ENCODE data around the gene SGTA. TPM values are rescaled to one million over a fixed set of nuclear protein-coding genes. Genes with fewer than 3 reads are reported as not detected.

SGTA gene
- total and polyA plus RNA-seq, 2 of the 8 experiments (the other 6 are each of a cell fraction or from before 2014, with no cell fraction given), result 86.8 to 130 TPM

DNA sequence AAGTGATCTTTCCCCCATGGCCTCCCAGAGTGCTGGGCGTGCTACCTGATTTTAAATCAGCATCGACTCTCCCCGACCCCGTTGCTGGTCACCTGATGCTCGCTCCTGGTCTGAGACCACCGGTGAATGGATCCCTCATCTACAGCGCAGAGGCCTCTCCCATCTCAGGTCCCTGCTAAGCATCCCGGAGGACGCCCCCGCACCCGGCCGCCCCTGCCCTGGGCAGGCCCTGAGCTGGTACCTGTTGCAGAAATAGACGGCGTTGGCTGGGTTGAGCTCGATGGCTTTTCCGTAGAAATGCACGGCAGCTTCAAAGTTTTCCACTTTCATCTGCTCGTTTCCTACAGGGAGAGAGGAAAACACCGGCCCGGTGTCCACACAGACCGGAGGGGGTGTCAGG is 18.1 kb downstream of the SGTA start:
- H4K20me1 ChIP-seq (replicated peaks in 1 of 2; ENCODE audit: control insufficient read depth in 1 of 2, insufficient read depth in 2 of 2, low read length in 2 of 2), result peaks cover 11 to 15% of the 10 kb centered on the region in 2 experiments
- no peak overlapping the region for H2BK15ac ChIP-seq (ENCODE audit: low read length)
- no peaks in the 10 kb centered on the region for H3K4me1 ChIP-seq (replicated peaks in 1 of 4; ENCODE audit: control insufficient read depth in 3 of 4, insufficient read depth in 4 of 4, low read length in 3 of 4)
- peak overlapping the region; percentile 25; the same call in 1 of the 2 replicates for H4K8ac ChIP-seq (ENCODE audit: extremely low read depth, insufficient read depth, low read length)
- H3K36me3 ChIP-seq (ENCODE audit: control insufficient read depth in 2 of 4, insufficient read depth in 4 of 4, low read length in 3 of 4), result peaks cover 19 to 60% (median 33%) of the 10 kb centered on the region in 4 experiments; a peak in 7 of 8 replicates
- no peak overlapping the region for H3K18ac ChIP-seq (ENCODE audit: extremely low read depth, low read length)
- peaks cover under 1 to 15% of the 10 kb centered on the region in 2 experiments; a peak in 3 of 4 replicates for H3K79me2 ChIP-seq (ENCODE audit: control insufficient read depth in 1 of 2, insufficient read depth in 2 of 2, low read length in 2 of 2)
- no peaks in the 10 kb centered on the region for H3K9me3 ChIP-seq (ENCODE audit: insufficient read depth in 2 of 2, low read depth in 1 of 2, low read length in 1 of 2)
- H3K56ac ChIP-seq (replicated peaks; ENCODE audit: insufficient read length, low read depth, low read length), result no peak overlapping the region
- no peak overlapping the region for H3K27ac ChIP-seq (ENCODE audit: low read depth, low read length)
- CTCF ChIA-PET (ENCODE audit: partially characterized antibody), result interaction anchor here (0.9 to 1.5 kb wide), 3 partner anchors 10 to 93 kb away, joined by 3 to 5 read pairs (median 4); no protein-coding TSS in a partner anchor
- H3K79me1 ChIP-seq (ENCODE audit: low read depth, low read length), result peaks cover 2% of the 10 kb centered on the region; the same call in 1 of the 2 replicates
- DNase-seq (ENCODE audit: low read depth in 1 of 2, low spot score in 2 of 2), result no peak
- H3K4me3 ChIP-seq (ENCODE audit: extremely low read depth in 1 of 4, insufficient read depth in 2 of 4, low read depth in 3 of 4, low read length in 4 of 4), result no peak overlapping the region
- no peak overlapping the region for H3K9ac ChIP-seq (replicated peaks in 1 of 4; ENCODE audit: extremely low read depth in 1 of 4, low read depth in 3 of 4, low read length in 3 of 4)
- H3K4ac ChIP-seq (replicated peaks; ENCODE audit: insufficient read length, low read depth, low read length), result no peak overlapping the region
- no peak overlapping the region for H2BK12ac ChIP-seq (ENCODE audit: low read depth, low read length)
- H2AFZ ChIP-seq (ENCODE audit: low read length), result no peak overlapping the region
- H4K91ac ChIP-seq (replicated peaks; ENCODE audit: insufficient read length, low read length), result no peak overlapping the region
- FAIRE-seq, result no peak
- H3K23ac ChIP-seq (ENCODE audit: insufficient read length), result no peak overlapping the region
- H3K23me2 ChIP-seq (ENCODE audit: low read depth, low read length), result no peaks in the 10 kb centered on the region
- H4K5ac ChIP-seq (ENCODE audit: insufficient read length, low read depth, low read length), result no peak overlapping the region
- H2BK20ac ChIP-seq (ENCODE audit: low read length), result no peak overlapping the region
- no peak overlapping the region for H3K14ac ChIP-seq (ENCODE audit: insufficient read length)
- H2BK5ac ChIP-seq (ENCODE audit: low read depth, low read length), result no peak overlapping the region
- H3K27me3 ChIP-seq (replicated peaks in 1 of 4; ENCODE audit: control insufficient read depth in 3 of 4, extremely low read depth in 1 of 4, insufficient read depth in 3 of 4, low read length in 3 of 4), result no peaks in the 10 kb centered on the region
- POLR2A ChIA-PET (ENCODE audit: partially characterized antibody), result no interaction called here
- no peak overlapping the region for H2BK120ac ChIP-seq (replicated peaks; ENCODE audit: low read depth, low read length)
- no peak overlapping the region for H2AK5ac ChIP-seq (ENCODE audit: low read depth, low read length)
- no peak overlapping the region for H3K4me2 ChIP-seq (ENCODE audit: insufficient read depth in 1 of 2, low read depth in 2 of 2, low read length in 2 of 2)
- 95% methylated on average over 21 of the region's 21 CpGs; no CpG with 5 or more reads in 1 of the 2 experiments for WGBS, 2 experiments (ENCODE audit: extremely low coverage in 1 of 2, insufficient coverage in 1 of 2, insufficient read length in 1 of 2, insufficient replicate concordance in 2 of 2, low coverage in 1 of 2, low lambda C conversion rate in 2 of 2, missing lambda C conversion rate in 1 of 2)
- TF ChIP-seq EP300 (IDR thresholded peaks at IDR 0.05; ENCODE audit: borderline replicate concordance in 1 of 2, low read depth in 2 of 2, low read length in 2 of 2) (no peak), CTBP2 (IDR thresholded peaks at IDR 0.05; ENCODE audit: borderline replicate concordance, insufficient read depth, insufficient read length, low read length) (no peak), CEBPB (IDR thresholded peaks at IDR 0.05; ENCODE audit: low read depth, low read length) (no peak)

Measured in H1 (cell line).